ENCODE measurements around the gene KCMF1.

KCMF1 gene

DNA sequence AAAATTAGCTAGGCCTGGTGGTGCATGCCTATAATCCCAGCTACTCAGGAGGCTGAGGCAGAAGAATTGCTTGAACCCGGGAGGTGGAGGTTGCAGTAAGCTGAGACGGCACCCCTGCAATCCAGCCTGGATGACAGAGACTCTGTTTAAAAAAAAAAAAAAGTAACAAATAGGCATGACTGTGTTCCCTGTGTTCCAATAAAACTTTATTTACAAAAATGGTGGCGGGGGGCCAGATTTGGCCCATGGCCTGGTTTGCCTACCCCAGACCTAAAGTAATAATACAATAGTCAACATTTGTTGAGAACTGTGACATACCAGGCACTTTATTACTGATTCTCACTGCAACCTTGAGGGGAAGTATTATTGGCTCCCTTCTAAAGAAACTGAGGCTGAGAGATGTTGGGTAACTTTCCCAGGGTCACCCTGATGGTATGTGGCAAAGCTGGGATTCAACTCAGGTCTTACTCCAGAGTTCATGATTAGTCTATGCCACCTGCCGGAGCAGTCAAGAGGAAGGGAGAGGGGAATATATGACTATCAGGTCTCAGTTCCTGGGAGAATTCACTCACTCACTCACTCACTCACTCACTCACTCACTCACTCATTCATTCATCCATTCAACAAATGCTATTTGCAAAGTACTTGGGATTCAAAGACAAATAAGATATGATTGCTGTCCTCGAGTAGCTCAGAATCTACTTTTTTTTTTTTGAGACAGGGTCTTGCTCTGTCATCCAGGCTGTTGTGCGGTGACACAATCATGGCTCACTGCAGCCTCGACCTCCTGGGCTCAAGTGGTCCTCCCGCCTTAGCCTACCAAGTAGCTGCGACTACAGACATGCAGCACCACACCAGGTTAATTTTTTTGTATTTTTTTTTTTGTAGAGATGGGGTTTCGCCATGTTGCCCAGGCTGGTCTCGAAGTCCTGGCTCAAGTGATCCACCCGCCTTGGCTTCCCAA is 14.3 kb upstream of the KCMF1 start:
- DNase-seq (ENCODE audit: low read depth in 2 of 2): no peak

- DNase-seq (ENCODE audit: low read depth in 2 of 2): no peak
Observed at GRCh38 chr2:84957771-84958134, 13.2 kb upstream of the KCMF1 start.

DNA sequence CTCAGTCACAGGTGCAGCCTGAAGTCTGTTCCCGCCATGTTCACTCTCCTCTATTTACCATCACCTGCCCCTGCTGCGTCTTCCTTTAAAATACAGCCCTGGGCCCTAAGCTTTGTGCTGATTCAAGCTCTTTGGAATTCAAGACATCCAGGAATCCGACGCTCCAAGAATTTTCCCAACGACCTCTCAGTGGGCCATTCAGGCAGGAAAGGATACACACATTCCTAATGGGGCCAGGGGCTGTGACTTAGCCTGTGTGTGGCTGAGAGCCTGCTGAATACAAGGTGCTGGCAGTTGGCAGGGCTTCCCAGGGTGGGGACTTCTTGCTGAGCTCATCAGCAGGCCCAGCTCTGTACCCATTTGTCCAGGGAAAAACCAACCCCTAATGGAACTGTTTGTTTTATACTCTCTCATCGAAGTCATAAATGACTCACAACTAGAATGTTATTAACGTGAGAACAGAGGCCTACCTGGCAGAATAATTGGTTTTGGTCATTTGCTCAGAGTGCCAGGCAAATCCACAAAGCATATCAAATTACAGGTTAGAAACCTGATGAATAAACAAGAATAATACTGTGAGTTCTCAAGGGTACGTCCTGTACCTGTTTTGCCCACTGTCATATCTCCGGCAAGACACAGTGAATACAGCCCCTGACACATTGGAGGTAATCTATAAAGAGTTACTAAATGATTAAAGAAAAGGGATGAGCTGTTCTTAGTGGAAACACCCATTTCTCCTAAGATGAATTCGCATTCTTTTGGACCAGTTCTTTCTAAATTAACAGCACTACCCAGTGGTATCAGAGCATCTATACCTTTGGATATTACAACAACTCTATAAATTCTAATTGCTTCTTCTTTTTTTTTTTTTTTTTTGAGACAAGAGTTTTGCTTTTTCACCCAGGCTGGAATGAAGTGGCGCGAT is 12.6 kb upstream of the KCMF1 start:
- no peak for DNase-seq (ENCODE audit: low read depth in 2 of 2)

GRCh38 chr2:84959095-84959565 is 11.8 kb upstream of the KCMF1 start:
- DNase-seq (ENCODE audit: low read depth in 2 of 2): no peak

DNA sequence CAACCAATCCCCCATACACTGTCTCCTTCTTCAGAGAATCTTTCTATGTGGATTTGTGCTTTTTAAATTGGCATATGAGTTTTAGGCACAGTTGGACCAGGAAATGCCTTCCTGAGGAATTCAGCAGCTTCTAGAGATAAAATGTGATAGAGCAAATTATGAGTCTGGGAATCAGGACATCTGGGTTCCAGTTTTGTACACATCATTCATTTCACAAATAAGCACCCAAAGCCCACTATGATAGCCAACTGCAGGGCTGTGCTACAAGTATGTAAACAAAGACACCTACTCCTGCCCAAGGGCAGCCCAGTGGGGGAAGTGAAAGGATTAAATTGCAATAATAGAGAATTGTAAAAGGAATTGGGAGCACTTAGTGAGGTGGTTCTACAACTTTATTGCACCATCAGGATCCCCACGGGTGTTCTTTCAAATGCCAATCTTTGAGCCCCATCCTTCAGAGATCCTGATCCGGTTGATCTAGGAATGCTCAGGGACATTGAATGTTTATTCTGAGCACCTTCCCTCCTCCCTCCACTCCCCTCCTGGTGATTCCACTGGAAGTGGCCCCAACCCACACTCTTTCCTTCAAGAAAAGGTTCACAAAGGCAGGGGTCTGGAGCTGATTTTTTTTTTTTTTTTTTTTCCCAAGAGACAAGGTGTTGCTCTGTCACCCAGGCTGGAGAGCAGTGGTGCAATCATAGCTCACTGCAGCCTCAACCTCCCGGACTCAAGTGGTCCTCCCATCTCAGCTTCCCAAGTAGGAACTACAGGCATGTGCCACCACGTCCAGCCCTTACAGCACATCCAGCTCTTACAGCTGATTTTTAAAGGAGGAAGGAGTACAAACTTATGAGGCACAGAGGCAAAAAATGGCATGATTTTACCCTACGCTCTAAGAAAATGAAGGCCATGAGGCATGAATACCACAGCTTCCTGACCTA is 11.1 kb upstream of the KCMF1 start:
- no peak for DNase-seq (ENCODE audit: low read depth in 2 of 2)

DNA sequence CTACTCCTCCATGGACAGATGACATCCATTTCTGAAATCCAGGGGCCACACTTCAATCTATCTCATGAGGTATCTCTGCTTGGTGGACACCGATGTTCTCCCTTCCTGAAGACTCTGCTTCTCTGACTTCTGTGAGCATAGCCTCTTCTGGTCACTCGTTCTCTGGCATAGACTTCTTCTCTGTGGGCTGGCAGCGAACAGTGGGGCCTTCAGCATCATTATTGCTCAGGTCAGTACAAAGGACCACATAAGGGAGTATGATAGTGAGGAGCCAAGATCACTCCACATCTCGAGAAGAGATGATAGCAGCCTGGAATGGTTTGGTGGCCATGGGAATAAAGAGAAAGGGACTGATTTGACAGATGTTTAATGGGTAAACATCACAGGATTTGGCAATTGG is 8.0 kb upstream of the KCMF1 start:
- no peak for DNase-seq (ENCODE audit: low read depth in 2 of 2)

GRCh38 chr2:84963323-84963691 is 7.7 kb upstream of the KCMF1 start:
- DNase-seq (ENCODE audit: low read depth in 2 of 2): no peak

DNA sequence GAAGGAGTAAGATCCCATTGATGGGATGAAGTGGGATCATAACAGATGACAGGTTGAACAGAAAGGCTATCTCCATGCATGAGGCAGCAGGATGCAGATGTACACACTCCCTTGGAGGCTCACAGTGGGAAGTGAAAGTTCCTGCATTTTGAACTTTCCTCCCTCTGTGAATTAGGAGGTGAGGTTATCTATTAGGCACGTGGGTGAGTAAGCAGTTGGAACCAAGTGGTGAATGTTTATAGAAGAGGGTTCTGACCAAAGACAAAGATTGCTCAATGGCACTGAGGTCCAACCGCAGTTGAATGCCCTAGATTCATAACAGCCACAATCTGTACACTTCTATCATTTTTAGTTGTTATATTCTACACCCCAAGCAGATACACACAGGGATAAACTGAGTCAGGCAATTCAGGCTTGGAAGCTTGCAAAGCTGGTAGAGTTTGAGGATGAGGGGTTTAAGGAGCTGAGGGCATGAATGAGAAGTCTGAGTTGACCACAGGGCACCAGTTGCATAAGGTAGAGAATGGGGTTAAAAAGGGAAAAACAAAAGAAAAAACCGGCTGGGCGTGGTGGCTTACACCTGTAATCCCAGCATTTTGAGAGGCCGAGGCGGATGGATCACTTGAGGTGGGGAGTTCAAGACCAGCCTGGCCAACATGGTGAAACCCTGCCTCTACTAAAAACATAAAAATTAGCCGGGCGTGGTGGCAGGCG is 7.1 kb upstream of the KCMF1 start:
- no peak for DNase-seq (ENCODE audit: low read depth in 2 of 2)

GRCh38 chr2:84964406-84965191 is 6.4 kb upstream of the KCMF1 start:
- DNase-seq (ENCODE audit: low read depth in 2 of 2): no peak

GRCh38 chr2:84965192-84965516 is 5.8 kb upstream of the KCMF1 start:
- no peak for DNase-seq (ENCODE audit: low read depth in 2 of 2)

GRCh38 chr2:84965827-84966226 is 5.1 kb upstream of the KCMF1 start:
- DNase-seq (ENCODE audit: low read depth in 2 of 2): no peak

GRCh38 chr2:84966731-84967130 is 4.2 kb upstream of the KCMF1 start:
- DNase-seq (ENCODE audit: low read depth in 2 of 2): no peak

DNA sequence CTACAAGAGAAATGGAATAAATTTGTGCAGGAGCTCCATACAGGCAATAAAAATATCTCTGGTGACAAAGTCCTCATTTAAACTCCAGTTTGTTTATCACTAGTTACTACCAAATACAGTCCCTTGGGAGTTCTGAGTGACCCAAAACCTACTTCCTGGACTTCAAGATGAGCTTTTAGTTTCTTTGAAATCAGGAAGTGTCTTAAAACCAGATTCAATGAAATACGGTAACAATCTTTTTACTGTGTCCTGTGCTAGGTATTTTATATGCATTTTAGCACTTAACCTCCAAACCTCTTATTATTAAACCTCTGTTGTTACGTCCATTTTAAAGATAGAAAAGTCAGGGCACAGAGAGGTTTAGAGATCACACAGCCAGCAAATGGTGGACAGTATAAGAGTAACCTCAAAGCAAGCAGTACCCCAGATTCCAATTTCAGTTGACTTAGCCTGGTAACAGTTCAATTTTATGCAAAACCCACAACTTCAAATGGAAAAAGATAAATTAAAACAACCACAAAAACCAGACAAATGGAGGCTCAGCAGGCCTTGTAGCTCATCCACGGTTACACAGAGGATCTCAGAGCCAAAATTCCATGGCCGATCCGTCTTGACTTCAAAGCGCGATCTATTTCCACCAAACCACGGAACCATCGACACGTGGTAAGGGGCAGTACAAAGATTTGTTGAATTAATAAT is 1.3 kb upstream of the KCMF1 start:
- no peak for DNase-seq (ENCODE audit: low read depth in 2 of 2)

- DNase-seq (ENCODE audit: low read depth in 2 of 2): peak in 1 of 2 donors; percentile 13
Observed at GRCh38 chr2:84970210-84970867, 622 bp upstream of the KCMF1 start.

- peak; percentile 26 to 46 for DNase-seq (ENCODE audit: low read depth in 2 of 2)
Observed at GRCh38 chr2:84971510-84972206, 697 bp downstream of the KCMF1 start.

DNA sequence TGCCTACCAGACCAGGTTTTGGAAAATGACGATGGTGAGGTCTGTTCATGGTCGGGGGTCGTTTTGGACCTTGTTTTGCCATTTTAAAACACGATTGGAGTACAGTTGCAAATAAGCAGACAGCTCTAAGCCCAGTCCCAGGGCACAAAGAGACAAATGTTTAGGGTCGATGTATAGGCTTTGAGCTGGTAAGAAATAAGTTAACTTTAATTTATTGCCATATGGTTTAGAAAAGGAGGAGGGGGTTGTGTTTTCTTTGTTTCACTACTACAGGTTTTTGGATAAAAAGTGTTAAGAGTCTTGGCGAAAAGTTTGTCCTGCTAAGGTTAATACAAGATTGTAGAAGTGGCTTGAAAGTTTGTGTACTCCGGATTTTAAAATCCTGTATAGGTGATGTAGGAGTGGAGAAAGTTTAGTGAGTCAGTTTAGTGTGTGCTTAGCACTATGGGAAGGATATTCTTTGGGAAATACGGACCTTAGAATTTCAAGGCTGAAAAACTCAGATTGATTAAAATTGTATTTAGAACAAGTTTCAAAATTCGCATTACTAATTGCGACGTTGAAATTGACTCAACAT is 1.3 kb downstream of the KCMF1 start:
- DNase-seq (ENCODE audit: low read depth in 2 of 2): no peak

GRCh38 chr2:84972932-84973331 is 2.0 kb downstream of the KCMF1 start:
- DNase-seq (ENCODE audit: low read depth in 2 of 2): no peak
